NT2/D1 (cell line): Measurements from ENCODE around the gene MAP7.

Experiments used
- YY1 ChIP-seq: IDR thresholded peaks from 2 replicates; pipeline ENCODE4 v1.6.1; 2011; ENCODE audit not compliant: insufficient read length, insufficient read depth
- ZNF274 ChIP-seq: IDR thresholded peaks from 2 replicates; pipeline ENCODE4 v1.6.1; 2011; ENCODE audit warnings: mild to moderate bottlenecking, low read depth, low read length

DNA sequence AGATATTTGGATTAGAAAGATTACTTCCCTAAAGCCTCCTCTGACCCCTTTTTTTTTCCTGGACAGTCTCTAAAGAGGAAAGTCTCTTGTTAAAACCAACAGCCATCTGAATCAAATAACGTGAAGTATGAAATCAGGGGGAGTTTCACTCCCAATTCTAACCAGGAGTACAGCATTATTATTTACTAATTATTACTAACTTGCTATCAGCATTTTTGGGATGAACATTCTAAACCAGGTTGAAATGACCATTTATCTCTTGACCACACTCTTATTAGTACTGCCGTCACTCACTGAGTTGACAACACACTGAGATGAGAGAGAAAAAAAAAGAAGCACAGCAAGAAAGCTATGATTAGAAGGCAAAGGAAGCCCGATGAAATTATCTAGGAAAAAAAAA, 146.2 kb downstream of the MAP7 start:
- no peak for TF ChIP-seq ZNF274
- TF ChIP-seq YY1 = no peak
